Natural killer cell (primary cell): ENCODE results near the gene NR2F2. TPM values are rescaled to one million over a fixed set of nuclear protein-coding genes. Genes with fewer than 3 reads are reported as not detected.

Experiments
- ATAC-seq, 3 donors: fragments of 150-1000 bp in 2 of 3; fragments of 200-7000 bp in 1 of 3; cut with Tn5 transposase; 1 replicate in 1 of 3; 2 replicates in 2 of 3; pipeline ENCODE4 v1.10.0; 2021; ENCODE audit warnings: mild to moderate bottlenecking in 2 of 3, moderate library complexity in 2 of 3
- DNase-seq, 2 donors: peaks; one replicate each; pipeline versions ENCODE4 v3.0.0 to v3.0.0-alpha.2; 2013 to 2021; ENCODE audit warnings: mixed read lengths in 1 of 2
- H3K27ac ChIP-seq: one replicate; pipeline ENCODE4 v1.5.1; 2013; ENCODE audit warnings: mild to moderate bottlenecking, low read length
- H3K27me3 ChIP-seq: one replicate; pipeline ENCODE4 v1.6.1; 2013; ENCODE audit warnings: low read length; ENCODE audit not compliant: control insufficient read depth, insufficient read depth
- H3K36me3 ChIP-seq: one replicate; pipeline ENCODE4 v1.6.1; 2013; ENCODE audit warnings: low read length; ENCODE audit not compliant: control insufficient read depth, insufficient read depth
- H3K4me1 ChIP-seq: one replicate; pipeline ENCODE4 v1.6.1; 2013; ENCODE audit warnings: low read length; ENCODE audit not compliant: control insufficient read depth, insufficient read depth
- H3K4me3 ChIP-seq: one replicate; pipeline ENCODE4 v1.5.1; 2013; ENCODE audit warnings: low read length
- H3K9me3 ChIP-seq: one replicate; pipeline ENCODE4 v1.6.1; 2013; ENCODE audit warnings: low read length; ENCODE audit not compliant: control insufficient read depth, insufficient read depth
- H3K27ac Mint-ChIP-seq, 2 donors: one replicate each; pipeline ENCODE4 v1.8.0; 2022; ENCODE audit warnings: mild to moderate bottlenecking in 2 of 2, mixed read lengths in 2 of 2, moderate library complexity in 1 of 2
- H3K27me3 Mint-ChIP-seq, 2 donors: one replicate each; pipeline ENCODE4 v1.8.0; 2022; ENCODE audit warnings: low read depth in 2 of 2, mixed read lengths in 2 of 2
- H3K36me3 Mint-ChIP-seq: one replicate; pipeline ENCODE4 v1.8.0; 2022; ENCODE audit warnings: mixed read lengths
- H3K4me1 Mint-ChIP-seq, 2 donors: one replicate each; pipeline ENCODE4 v1.8.0; 2022; ENCODE audit warnings: mixed read lengths in 2 of 2
- H3K4me3 Mint-ChIP-seq: one replicate; pipeline ENCODE4 v1.8.0; 2022; ENCODE audit warnings: mild to moderate bottlenecking, moderate library complexity, mixed read lengths
- H3K9me3 Mint-ChIP-seq, 2 donors: one replicate each; pipeline ENCODE4 v1.8.0; 2022; ENCODE audit warnings: mixed read lengths in 2 of 2
- CTCF ChIP-seq: fragments of 200-600 bp; IDR thresholded peaks from one replicate; pipeline ENCODE4 v1.8.0; 2022; ENCODE audit warnings: antibody characterized with exemption
- WGBS: methylation state at CpG from one replicate; pipeline ENCODE4 v1.1.7; 2013; ENCODE audit warnings: missing lambda C conversion rate; ENCODE audit not compliant: insufficient coverage; 5-methylcytosine and 5-hydroxymethylcytosine counted together
- intact Hi-C: fragments of 100-400 bp; cut with micrococcal nuclease; formaldehyde crosslinking; loops from one replicate; pipeline ENCODE4 v1.14.2; 2022
- total RNA-seq, 4 donors: library from RNA; stranded (reverse); fragments of 120-200 nt in 1 of 4; gene quantifications; one replicate each; pipeline versions ENCODE4 v1.2.3 to v1.2.4, GENCODE V29; 2013 to 2022

NR2F2 gene
- total RNA-seq, 3 donors from 2014 or later (not counting 1 experiment from before 2014, with no cell fraction given), result not detected

GRCh38 chr15:96353930-96354730, 23.6 kb downstream of the NR2F2 start:
- Mint-ChIP-seq H3K9me3 (peaks cover 0 to 2% of the 10 kb centered on the region in 2 donors), H3K27me3 (peaks cover 61 to 74% of the 10 kb centered on the region in 2 donors), H3K36me3 (peaks cover 31% of the 10 kb centered on the region), H3K4me3 (no peak overlapping the region), H3K27ac (no peak overlapping the region), H3K4me1 (peaks cover 22 to 25% of the 10 kb centered on the region in 2 donors)
- H3K36me3 ChIP-seq, result no peaks in the 10 kb centered on the region
- H3K9me3 ChIP-seq, result peaks cover 15% of the 10 kb centered on the region
- DNase-seq (no peak), ATAC-seq (no peak)
- H3K4me1 ChIP-seq, result peaks cover 18% of the 10 kb centered on the region
- no peak overlapping the region for H3K27ac ChIP-seq
- TF ChIP-seq CTCF, result no peak
- intact Hi-C loops, result no loop called here
- H3K27me3 ChIP-seq, result peaks cover 91% of the 10 kb centered on the region
- WGBS, result 9% methylated on average over 64 of the region's 67 CpGs
- H3K4me3 ChIP-seq, result no peak overlapping the region

- no peaks in the 10 kb centered on the region for H3K36me3 ChIP-seq
- ATAC-seq, result no peak
- Mint-ChIP-seq H3K27me3 (peaks cover 59 to 66% of the 10 kb centered on the region in 2 donors), H3K9me3 (peaks cover 0 to 2% of the 10 kb centered on the region in 2 donors), H3K36me3 (peaks cover 31% of the 10 kb centered on the region), H3K27ac (no peak overlapping the region), H3K4me1 (peaks cover 22 to 25% of the 10 kb centered on the region in 2 donors), H3K4me3 (no peak overlapping the region)
- no peak for TF ChIP-seq CTCF
- no peak for DNase-seq
- H3K4me3 ChIP-seq, result no peak overlapping the region
- H3K4me1 ChIP-seq, result peaks cover 18% of the 10 kb centered on the region
- peaks cover 21% of the 10 kb centered on the region for H3K9me3 ChIP-seq
- H3K27me3 ChIP-seq, result peaks cover 91% of the 10 kb centered on the region
- WGBS, result 1% methylated on average over 13 of the region's 15 CpGs
- intact Hi-C loops, result no loop called here
- H3K27ac ChIP-seq, result no peak overlapping the region
Observed at GRCh38 chr15:96354731-96355567, 24.4 kb downstream of the NR2F2 start.

GRCh38 chr15:96355568-96356187, 25.2 kb downstream of the NR2F2 start:
- Histone ChIP-seq H3K4me1 (peaks cover 18% of the 10 kb centered on the region), H3K9me3 (peaks cover 25% of the 10 kb centered on the region), H3K36me3 (no peaks in the 10 kb centered on the region), H3K4me3 (no peak overlapping the region), H3K27ac (no peak overlapping the region), H3K27me3 (peaks cover 91% of the 10 kb centered on the region)
- no peak for TF ChIP-seq CTCF
- Mint-ChIP-seq H3K9me3 (peaks cover 0 to 2% of the 10 kb centered on the region in 2 donors), H3K36me3 (peaks cover 26% of the 10 kb centered on the region), H3K4me3 (peak overlapping the region; percentile 97), H3K4me1 (peaks cover 22 to 25% of the 10 kb centered on the region in 2 donors), H3K27ac (peak overlapping the region in 1 of 2 donors; percentile 86), H3K27me3 (peaks cover 55 to 58% of the 10 kb centered on the region in 2 donors)
- no peak for ATAC-seq
- WGBS, result 11% methylated on average over 7 of the region's 7 CpGs
- no peak for DNase-seq
- intact Hi-C loops, result loop anchor here (2.0 kb wide), 1 partner anchor 25 kb away; the partner anchor contains the start of gene NR2F2
